K562 (cell line): ENCODE measurements around the gene OPRD1. TPM values are rescaled to one million over a fixed set of nuclear protein-coding genes. Genes with fewer than 3 reads are reported as not detected.

Experiments used
- ADNP ChIP-seq: fragments of 200-800 bp; sonication (Bioruptor generic); IDR thresholded peaks from 2 replicates; pipeline ENCODE4 v1.6.1; 2016; ENCODE audit warnings: missing genetic modification characterization, missing compliant biosample characterization
- ATF7 ChIP-seq: fragments of 450-650 bp; IDR thresholded peaks from 2 replicates; pipeline ENCODE4 v1.7.1; 2014; ENCODE audit warnings: mild to moderate bottlenecking, moderate library complexity
- CBFA2T2 ChIP-seq: fragments of 450-650 bp; conservative IDR thresholded peaks from 2 replicates; pipeline ENCODE4 v1.6.1; 2017; ENCODE audit warnings: mild to moderate bottlenecking
- CBX3 ChIP-seq, 2 experiments: IDR thresholded peaks; 1 replicate in 1 of 2; 2 replicates in 1 of 2; pipeline ENCODE4 v1.6.1; 2012; ENCODE audit warnings: inconsistent platforms in 2 of 2, low read length in 2 of 2, borderline replicate concordance in 1 of 2, control low read depth in 1 of 2
- CEBPB ChIP-seq: fragments of 450-650 bp; IDR thresholded peaks from 2 replicates; pipeline ENCODE4 v1.6.1; 2016; ENCODE audit warnings: missing genetic modification characterization, missing compliant biosample characterization
- CEBPG ChIP-seq, 3 experiments: fragments of 200-800 bp in 1 of 3; sonication (Bioruptor generic) in 1 of 3; sonication (generic) in 1 of 3; formaldehyde crosslinking in 1 of 3; IDR thresholded peaks in 2 of 3; conservative IDR thresholded peaks in 1 of 3; 2 replicates each; pipeline versions ENCODE4 v1.6.1 to v1.8.0; 2016 to 2022; ENCODE audit warnings: missing compliant biosample characterization in 2 of 3, missing genetic modification characterization in 2 of 3, mild to moderate bottlenecking in 1 of 3, missing genetic modification reagents in 1 of 3
- CREM ChIP-seq: IDR thresholded peaks from 2 replicates; pipeline ENCODE4 v1.6.1; 2014; ENCODE audit warnings: antibody characterized with exemption, low read depth
- DPF2 ChIP-seq: fragments of 450-650 bp; IDR thresholded peaks from 2 replicates; pipeline ENCODE4 v1.6.1; 2016
- ESRRA ChIP-seq: fragments of 450-650 bp; IDR thresholded peaks from 2 replicates; pipeline ENCODE4 v1.6.1; 2014; ENCODE audit warnings: low read depth, mild to moderate bottlenecking, moderate library complexity, borderline replicate concordance
- GTF2F1 ChIP-seq: IDR thresholded peaks from 2 replicates; pipeline ENCODE4 v1.6.1; 2011; ENCODE audit warnings: low read depth, low read length, improper control_type of control experiment
- LEF1 ChIP-seq: fragments of 450-650 bp; IDR thresholded peaks from 2 replicates; pipeline ENCODE4 v1.6.1; 2016; ENCODE audit warnings: mild to moderate bottlenecking
- NCOA4 ChIP-seq: fragments of 450-650 bp; IDR thresholded peaks from 2 replicates; pipeline ENCODE4 v1.6.1; 2018; ENCODE audit warnings: mild to moderate bottlenecking; ENCODE audit not compliant: partially characterized antibody
- NRF1 ChIP-seq, 2 experiments: fragments of 450-650 bp; IDR thresholded peaks in 1 of 2; conservative IDR thresholded peaks in 1 of 2; 2 replicates each; pipeline ENCODE4 v1.6.1; 2014; ENCODE audit warnings: mild to moderate bottlenecking in 2 of 2
- NUFIP1 ChIP-seq: fragments of 450-650 bp; IDR thresholded peaks from 2 replicates; pipeline ENCODE4 v1.6.1; 2018; ENCODE audit not compliant: partially characterized antibody
- SMAD3 ChIP-seq: fragments of 450-650 bp; formaldehyde crosslinking; conservative IDR thresholded peaks from 2 replicates; pipeline ENCODE4 v1.4.0; 2020; ENCODE audit warnings: mild to moderate bottlenecking
- SRSF9 ChIP-seq: fragments of 200-400 bp; formaldehyde crosslinking; IDR thresholded peaks from 2 replicates; pipeline ENCODE4 v1.6.1; 2017; ENCODE audit warnings: low read depth, low read length, borderline replicate concordance
- TOE1 ChIP-seq, 2 experiments: fragments of 450-650 bp in 1 of 2; sonication (generic) in 1 of 2; formaldehyde crosslinking in 1 of 2; IDR thresholded peaks; 2 replicates each; pipeline versions ENCODE4 v1.7.1 to v1.8.0; 2016 to 2022; ENCODE audit warnings: borderline replicate concordance in 2 of 2, mild to moderate bottlenecking in 2 of 2, antibody characterized with exemption in 1 of 2, inconsistent platforms in 1 of 2, low read depth in 1 of 2, missing genetic modification reagents in 1 of 2, moderate library complexity in 1 of 2
- ZEB2 ChIP-seq: fragments of 450-650 bp; IDR thresholded peaks from 2 replicates; pipeline ENCODE4 v1.6.1; 2016
- ZFX ChIP-seq: sonication (generic); formaldehyde crosslinking; IDR thresholded peaks from 2 replicates; pipeline ENCODE4 v1.8.0; 2022; ENCODE audit warnings: mild to moderate bottlenecking, missing genetic modification reagents, moderate library complexity
- ZNF133 ChIP-seq: fragments of 250-450 bp; sonication (Bioruptor Pico); IDR thresholded peaks from 2 replicates; pipeline ENCODE4 v1.4.0; 2020; ENCODE audit warnings: mild to moderate bottlenecking
- ZNF197 ChIP-seq: fragments of 200-800 bp; sonication (Bioruptor generic); IDR thresholded peaks from 2 replicates; pipeline ENCODE4 v1.6.1; 2016; ENCODE audit warnings: low read depth, missing genetic modification characterization, missing compliant biosample characterization
- ZNF354B ChIP-seq: fragments of 250-450 bp; sonication (Bioruptor Pico); IDR thresholded peaks from 2 replicates; pipeline ENCODE4 v1.4.0; 2020
- ZNF431 ChIP-seq: sonication (generic); formaldehyde crosslinking; IDR thresholded peaks from 2 replicates; pipeline ENCODE4 v1.8.0; 2022; ENCODE audit warnings: mild to moderate bottlenecking, missing genetic modification reagents
- polyA plus RNA-seq, 8 experiments: library from polyadenylated mRNA; depleted of rRNA in 4 of 8; stranded (reverse) in 5 of 8; unstranded in 3 of 8; fragments of >200 nt; fragmentation: Nextera tagmentation in 2 of 8; fragmentation: Illumina TruSeq in 1 of 8; extraction: Ambion mirVana in 2 of 8; extraction: Trizol in 1 of 8; gene quantifications; 2 replicates each; pipeline versions ENCODE4 v1.2.1 to v1.2.3, GENCODE V29; 2011 to 2014; ENCODE audit warnings: inconsistent platforms in 1 of 8, missing spikeins in 1 of 8
- total RNA-seq, 7 experiments: library from RNA; depleted of rRNA in 6 of 7; stranded (reverse); fragments of >200 nt in 6 of 7; fragmentation: Illumina TruSeq in 2 of 7; extraction: Trizol in 2 of 7; gene quantifications; 2 replicates each; pipeline versions ENCODE4 v1.2.1 to v1.2.3, GENCODE V29; 2011 to 2021; ENCODE audit warnings: low replicate concordance in 1 of 7
- TF ChIP-seq, protein P1 (sequence below): sonication (generic); formaldehyde crosslinking; IDR thresholded peaks from 2 replicates; pipeline ENCODE4 v1.8.0; 2022; ENCODE audit warnings: mild to moderate bottlenecking, missing genetic modification reagents
- TF ChIP-seq, protein P2 (sequence below): sonication (generic); formaldehyde crosslinking; IDR thresholded peaks from 2 replicates; pipeline ENCODE4 v1.4.0; 2020; ENCODE audit warnings: mild to moderate bottlenecking, missing genetic modification reagents

Gene OPRD1
- total and polyA plus RNA-seq, 9 of the 15 experiments (the other 6 are each of a cell fraction or from before 2014, with no cell fraction given): under 0.01 to 0.03 (median under 0.01) TPM; not detected in 6

DNA sequence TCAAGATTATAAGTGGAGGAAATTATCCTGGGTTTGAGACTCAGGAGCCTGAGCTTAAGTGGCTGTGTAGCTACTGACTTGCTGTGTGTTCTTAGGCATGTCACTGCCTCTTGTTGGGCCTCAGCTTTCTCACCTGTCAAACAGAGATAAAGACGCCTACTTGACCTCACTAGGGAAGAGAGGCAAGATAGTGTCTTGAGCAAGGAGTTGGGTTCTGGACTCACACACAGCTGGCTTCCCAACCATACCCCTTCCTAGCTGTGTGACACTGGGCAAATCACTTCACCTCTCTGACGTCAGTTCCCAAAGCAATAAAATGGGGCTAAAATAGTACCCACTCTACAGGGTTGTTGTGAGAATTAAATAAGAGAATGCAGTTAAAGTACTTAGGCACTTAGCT, 90.8 kb downstream of the OPRD1 start (continued):
- TF ChIP-seq, protein P1, sequence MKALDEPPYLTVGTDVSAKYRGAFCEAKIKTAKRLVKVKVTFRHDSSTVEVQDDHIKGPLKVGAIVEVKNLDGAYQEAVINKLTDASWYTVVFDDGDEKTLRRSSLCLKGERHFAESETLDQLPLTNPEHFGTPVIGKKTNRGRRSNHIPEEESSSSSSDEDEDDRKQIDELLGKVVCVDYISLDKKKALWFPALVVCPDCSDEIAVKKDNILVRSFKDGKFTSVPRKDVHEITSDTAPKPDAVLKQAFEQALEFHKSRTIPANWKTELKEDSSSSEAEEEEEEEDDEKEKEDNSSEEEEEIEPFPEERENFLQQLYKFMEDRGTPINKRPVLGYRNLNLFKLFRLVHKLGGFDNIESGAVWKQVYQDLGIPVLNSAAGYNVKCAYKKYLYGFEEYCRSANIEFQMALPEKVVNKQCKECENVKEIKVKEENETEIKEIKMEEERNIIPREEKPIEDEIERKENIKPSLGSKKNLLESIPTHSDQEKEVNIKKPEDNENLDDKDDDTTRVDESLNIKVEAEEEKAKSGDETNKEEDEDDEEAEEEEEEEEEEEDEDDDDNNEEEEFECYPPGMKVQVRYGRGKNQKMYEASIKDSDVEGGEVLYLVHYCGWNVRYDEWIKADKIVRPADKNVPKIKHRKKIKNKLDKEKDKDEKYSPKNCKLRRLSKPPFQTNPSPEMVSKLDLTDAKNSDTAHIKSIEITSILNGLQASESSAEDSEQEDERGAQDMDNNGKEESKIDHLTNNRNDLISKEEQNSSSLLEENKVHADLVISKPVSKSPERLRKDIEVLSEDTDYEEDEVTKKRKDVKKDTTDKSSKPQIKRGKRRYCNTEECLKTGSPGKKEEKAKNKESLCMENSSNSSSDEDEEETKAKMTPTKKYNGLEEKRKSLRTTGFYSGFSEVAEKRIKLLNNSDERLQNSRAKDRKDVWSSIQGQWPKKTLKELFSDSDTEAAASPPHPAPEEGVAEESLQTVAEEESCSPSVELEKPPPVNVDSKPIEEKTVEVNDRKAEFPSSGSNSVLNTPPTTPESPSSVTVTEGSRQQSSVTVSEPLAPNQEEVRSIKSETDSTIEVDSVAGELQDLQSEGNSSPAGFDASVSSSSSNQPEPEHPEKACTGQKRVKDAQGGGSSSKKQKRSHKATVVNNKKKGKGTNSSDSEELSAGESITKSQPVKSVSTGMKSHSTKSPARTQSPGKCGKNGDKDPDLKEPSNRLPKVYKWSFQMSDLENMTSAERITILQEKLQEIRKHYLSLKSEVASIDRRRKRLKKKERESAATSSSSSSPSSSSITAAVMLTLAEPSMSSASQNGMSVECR (CRISPR knock-in tag): 0 out of 2 replicates have a peak, but pooled peaks have one; percentile 33
- TF ChIP-seq GTF2F1 (no peak), CBFA2T2 (peak; percentile 91), ZFX (CRISPR knock-in tag) (peak; percentile 24; the same call in 1 of the 2 replicates), ZNF354B (CRISPR knock-in tag) (no peak), ATF7 (peak; percentile 53; the same call in 1 of the 2 replicates), CEBPB (tag) (0 out of 2 replicates have a peak, but pooled peaks have one; percentile 38), NUFIP1 (no peak), ESRRA (peak; percentile 45; the same call in 1 of the 2 replicates), NRF1 (conservative IDR thresholded peaks at IDR 0.05 in 1 of 2, IDR thresholded peaks at IDR 0.05 in 1 of 2) (peak; percentile 31 to 41; a peak in 3 of 4 replicates), SRSF9 (no peak), ZNF133 (no peak), ZEB2 (peak; percentile 87), ZNF197 (CRISPR knock-in tag) (no peak), CEBPG (CRISPR knock-in tag; IDR thresholded peaks at IDR 0.05) (no peak), CEBPG (tag; conservative IDR thresholded peaks at IDR 0.05 in 1 of 2, IDR thresholded peaks at IDR 0.05 in 1 of 2) (no peak), SMAD3 (no peak), CREM (peak; percentile 78), ADNP (peak; percentile 87), CBX3 (IDR thresholded peaks at IDR 0.05; ENCODE audit: borderline replicate concordance in 1 of 2, low read length in 2 of 2) (peak in 1 of 2 experiments; percentile 94; a peak in 2 of 3 replicates), TOE1 (IDR thresholded peaks at IDR 0.05; ENCODE audit: borderline replicate concordance) (0 out of 2 replicates have a peak, but pooled peaks have one; percentile 28), TOE1 (CRISPR knock-in tag; IDR thresholded peaks at IDR 0.05; ENCODE audit: borderline replicate concordance, low read depth) (no peak), DPF2 (peak; percentile 91), LEF1 (peak; percentile 62; the same call in 1 of the 2 replicates), ZNF431 (CRISPR knock-in tag) (no peak), NCOA4 (no peak)
- TF ChIP-seq, protein P2, sequence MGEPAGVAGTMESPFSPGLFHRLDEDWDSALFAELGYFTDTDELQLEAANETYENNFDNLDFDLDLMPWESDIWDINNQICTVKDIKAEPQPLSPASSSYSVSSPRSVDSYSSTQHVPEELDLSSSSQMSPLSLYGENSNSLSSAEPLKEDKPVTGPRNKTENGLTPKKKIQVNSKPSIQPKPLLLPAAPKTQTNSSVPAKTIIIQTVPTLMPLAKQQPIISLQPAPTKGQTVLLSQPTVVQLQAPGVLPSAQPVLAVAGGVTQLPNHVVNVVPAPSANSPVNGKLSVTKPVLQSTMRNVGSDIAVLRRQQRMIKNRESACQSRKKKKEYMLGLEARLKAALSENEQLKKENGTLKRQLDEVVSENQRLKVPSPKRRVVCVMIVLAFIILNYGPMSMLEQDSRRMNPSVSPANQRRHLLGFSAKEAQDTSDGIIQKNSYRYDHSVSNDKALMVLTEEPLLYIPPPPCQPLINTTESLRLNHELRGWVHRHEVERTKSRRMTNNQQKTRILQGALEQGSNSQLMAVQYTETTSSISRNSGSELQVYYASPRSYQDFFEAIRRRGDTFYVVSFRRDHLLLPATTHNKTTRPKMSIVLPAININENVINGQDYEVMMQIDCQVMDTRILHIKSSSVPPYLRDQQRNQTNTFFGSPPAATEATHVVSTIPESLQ (CRISPR knock-in tag): no peak
